A549 (cell line): ENCODE results near the gene YKT6. TPM values are rescaled to one million over a fixed set of nuclear protein-coding genes. Genes with fewer than 3 reads are reported as not detected.
A peak's percentile ranks its signal among the peaks of the same experiment; 100 is the strongest.

Experiments used
- ATAC-seq, 2 experiments: fragments of 200-7000 bp in 1 of 2; fragments of >200 bp in 1 of 2; cut with Nextera tagmentation in 1 of 2; cut with Tn5 transposase in 1 of 2; 3 replicates each; pipeline versions ENCODE4 v1.8.0 to v1.9.1; 2018 to 2020; ENCODE audit warnings: mild to moderate bottlenecking in 1 of 2, moderate library complexity in 1 of 2
- CTCF ChIA-PET: fragments of 300-600 bp; sonication (Branson Sonifier 250); formaldehyde crosslinking; extraction: SDS; loops from one replicate; lab custom pipeline; 2021; ENCODE audit warnings: antibody characterized with exemption, inconsistent platforms; lab: Yijun Ruan, JAX
- POLR2A ChIA-PET: fragments of 350-600 bp; formaldehyde crosslinking; extraction: SDS; loops from one replicate; lab custom pipeline; 2021; ENCODE audit warnings: antibody characterized with exemption, inconsistent platforms; lab: Yijun Ruan, JAX
- DNase-seq, 2 experiments: peaks; one replicate each; pipeline versions ENCODE4 v3.0.0 to v3.0.0-alpha.2; 2011 to 2016; ENCODE audit warnings: low read depth in 1 of 2, low spot score in 1 of 2
- FAIRE-seq: peaks from 2 replicates; lab custom pipeline; 2011; peaks lifted over from hg19 to GRCh38; lab: Jason Lieb, UNC
- H3K27ac ChIP-seq, 2 experiments: fragments of >200 bp; sonication (Bioruptor Twin); formaldehyde crosslinking; 3 replicates each; pipeline ENCODE4 v1.5.1; 2016 to 2017
- H3K4me1 ChIP-seq: fragments of >200 bp; sonication (Bioruptor Twin); formaldehyde crosslinking; 3 replicates; pipeline ENCODE4 v1.6.1; 2016
- H3K4me2 ChIP-seq: fragments of >200 bp; sonication (Bioruptor Twin); formaldehyde crosslinking; 3 replicates; pipeline ENCODE4 v1.6.1; 2016
- H3K4me3 ChIP-seq: fragments of >200 bp; sonication (Bioruptor Twin); formaldehyde crosslinking; 3 replicates; pipeline ENCODE4 v1.5.1; 2016
- H3K9me3 ChIP-seq: fragments of >200 bp; sonication (Bioruptor Twin); formaldehyde crosslinking; 3 replicates; pipeline ENCODE4 v1.6.1; 2016
- ATOH8 ChIP-seq: fragments of 250-450 bp; sonication (Bioruptor Pico); IDR thresholded peaks from 2 replicates; pipeline ENCODE4 v1.5.0; 2020; ENCODE audit warnings: low read depth, mild to moderate bottlenecking, moderate library complexity
- BHLHE40 ChIP-seq: IDR thresholded peaks from 2 replicates; pipeline ENCODE4 v1.6.1; 2012; ENCODE audit warnings: low read depth, low read length, inconsistent platforms
- CTCF ChIP-seq: fragments of >200 bp; sonication (Bioruptor Twin); formaldehyde crosslinking; IDR thresholded peaks from 3 replicates; pipeline ENCODE4 v1.5.1; 2016
- E2F6 ChIP-seq: IDR thresholded peaks from 2 replicates; pipeline ENCODE4 v1.6.1; 2012; ENCODE audit warnings: low read depth, borderline replicate concordance
- EHF ChIP-seq: fragments of 250-450 bp; sonication (Bioruptor Pico); IDR thresholded peaks from 2 replicates; pipeline ENCODE4 v1.5.0; 2020; ENCODE audit warnings: mild to moderate bottlenecking
- FOSB ChIP-seq: fragments of 250-450 bp; sonication (Bioruptor Pico); IDR thresholded peaks from 2 replicates; pipeline ENCODE4 v1.5.0; 2020; ENCODE audit warnings: mild to moderate bottlenecking, moderate library complexity
- FOSL2 ChIP-seq, 2 experiments: fragments of 450-650 bp in 1 of 2; fragments of >200 bp in 1 of 2; sonication (Bioruptor Twin) in 1 of 2; formaldehyde crosslinking; IDR thresholded peaks; 2 replicates each; pipeline versions ENCODE4 v1.5.0 to v1.6.1; 2016 to 2020; ENCODE audit warnings: mild to moderate bottlenecking in 1 of 2, moderate library complexity in 1 of 2
- FOXS1 ChIP-seq: fragments of 250-450 bp; sonication (Bioruptor Pico); IDR thresholded peaks from 2 replicates; pipeline ENCODE4 v1.5.0; 2020; ENCODE audit warnings: mild to moderate bottlenecking, moderate library complexity
- HMGXB4 ChIP-seq: fragments of 250-450 bp; sonication (Bioruptor Pico); IDR thresholded peaks from 2 replicates; pipeline ENCODE4 v1.5.0; 2021; ENCODE audit warnings: mild to moderate bottlenecking, moderate library complexity, borderline replicate concordance
- JUN ChIP-seq, 2 experiments: fragments of >200 bp; sonication (Bioruptor Twin); formaldehyde crosslinking; IDR thresholded peaks; 2 replicates in 1 of 2; 3 replicates in 1 of 2; pipeline ENCODE4 v1.6.1; 2016 to 2017
- KDM1A ChIP-seq: fragments of 200-600 bp; sonication (generic); IDR thresholded peaks from 2 replicates; pipeline ENCODE4 v1.6.1; 2016; ENCODE audit warnings: low read depth, mild to moderate bottlenecking
- KDM5A ChIP-seq: fragments of 200-600 bp; sonication (generic); IDR thresholded peaks from 2 replicates; pipeline ENCODE4 v1.6.1; 2016; ENCODE audit warnings: antibody characterized with exemption, mild to moderate bottlenecking
- MAFK ChIP-seq: fragments of 450-650 bp; IDR thresholded peaks from 2 replicates; pipeline ENCODE4 v1.6.1; 2014; ENCODE audit not compliant: partially characterized antibody
- MAX ChIP-seq: IDR thresholded peaks from 2 replicates; pipeline ENCODE4 v1.6.1; 2012
- MAZ ChIP-seq: fragments of 150-350 bp; IDR thresholded peaks from 2 replicates; pipeline ENCODE4 v1.6.1; 2014; ENCODE audit warnings: antibody characterized with exemption, low read depth, low read length, borderline replicate concordance
- MYC ChIP-seq: IDR thresholded peaks from 2 replicates; pipeline ENCODE4 v1.6.1; 2012; ENCODE audit warnings: mild to moderate bottlenecking, inconsistent platforms, low read length, improper control_type of control experiment, borderline replicate concordance
- NFE2L2 ChIP-seq: fragments of 150-350 bp; conservative IDR thresholded peaks from 2 replicates; pipeline ENCODE4 v1.6.1; 2014; ENCODE audit warnings: low read length
- PBX3 ChIP-seq: IDR thresholded peaks from 2 replicates; pipeline ENCODE4 v1.6.1; 2012
- PHF8 ChIP-seq: fragments of 200-600 bp; sonication (generic); IDR thresholded peaks from 2 replicates; pipeline ENCODE4 v1.6.1; 2016; ENCODE audit warnings: low read depth, mild to moderate bottlenecking, antibody characterized with exemption, moderate library complexity, borderline replicate concordance
- POLR2A ChIP-seq: IDR thresholded peaks from 2 replicates; pipeline ENCODE4 v1.6.1; 2012; ENCODE audit warnings: mild to moderate bottlenecking, low read length
- SMC3 ChIP-seq: fragments of >200 bp; sonication (Bioruptor Twin); formaldehyde crosslinking; IDR thresholded peaks from 3 replicates; pipeline ENCODE4 v1.6.1; 2018; ENCODE audit warnings: inconsistent platforms
- USF2 ChIP-seq: fragments of 450-650 bp; IDR thresholded peaks from 2 replicates; pipeline ENCODE4 v1.6.1; 2014; ENCODE audit warnings: antibody characterized with exemption
- ZFP36 ChIP-seq: fragments of 450-650 bp; IDR thresholded peaks from 2 replicates; pipeline ENCODE4 v1.6.1; 2014; ENCODE audit warnings: borderline replicate concordance; ENCODE audit not compliant: partially characterized antibody
- WGBS: methylation state at CpG from one replicate; pipeline ENCODE4 v1.1.6; 2017; ENCODE audit errors: missing lambda C conversion rate; 5-methylcytosine and 5-hydroxymethylcytosine counted together
- polyA minus RNA-seq: library from RNA; depleted of rRNA, polyadenylated mRNA; stranded (reverse); fragments of >200 nt; gene quantifications from 2 replicates; pipeline ENCODE4 v1.2.3, GENCODE V29; 2011; rRNA and poly(A)+ RNA removed
- polyA plus RNA-seq, 4 experiments: library from polyadenylated mRNA; depleted of rRNA in 3 of 4; stranded (reverse); fragments of >200 nt; fragmentation: RNase III in 1 of 4; extraction: RNeasy Plus Mini Kit Qiagen cat#74134 plus additional on column Dnase treatment in 1 of 4; gene quantifications; 2 replicates in 3 of 4; 3 replicates in 1 of 4; pipeline ENCODE4 v1.2.3, GENCODE V29; 2011 to 2017
- TF ChIP-seq, protein P1 (sequence below): fragments of >200 bp; sonication (Bioruptor Twin); formaldehyde crosslinking; IDR thresholded peaks from 3 replicates; pipeline ENCODE4 v1.6.1; 2016

The YKT6 gene
- polyA plus RNA-seq (2011; rRNA removed) (113 and 142 TPM in 2 replicates), polyA plus RNA-seq (2017; fragmentation: RNase III; extraction: RNeasy Plus Mini Kit Qiagen cat#74134 plus additional on column Dnase treatment) (130 to 133 TPM (median 130 TPM) in 3 replicates), polyA minus RNA-seq (118 and 131 TPM in 2 replicates)
- polyA plus RNA-seq (2012; cell fraction: cytosol; rRNA removed), result 86.7 and 111 TPM in 2 replicates
- 82.2 and 89.2 TPM in 2 replicates for polyA plus RNA-seq (2012; cell fraction: nucleus; rRNA removed)

DNA sequence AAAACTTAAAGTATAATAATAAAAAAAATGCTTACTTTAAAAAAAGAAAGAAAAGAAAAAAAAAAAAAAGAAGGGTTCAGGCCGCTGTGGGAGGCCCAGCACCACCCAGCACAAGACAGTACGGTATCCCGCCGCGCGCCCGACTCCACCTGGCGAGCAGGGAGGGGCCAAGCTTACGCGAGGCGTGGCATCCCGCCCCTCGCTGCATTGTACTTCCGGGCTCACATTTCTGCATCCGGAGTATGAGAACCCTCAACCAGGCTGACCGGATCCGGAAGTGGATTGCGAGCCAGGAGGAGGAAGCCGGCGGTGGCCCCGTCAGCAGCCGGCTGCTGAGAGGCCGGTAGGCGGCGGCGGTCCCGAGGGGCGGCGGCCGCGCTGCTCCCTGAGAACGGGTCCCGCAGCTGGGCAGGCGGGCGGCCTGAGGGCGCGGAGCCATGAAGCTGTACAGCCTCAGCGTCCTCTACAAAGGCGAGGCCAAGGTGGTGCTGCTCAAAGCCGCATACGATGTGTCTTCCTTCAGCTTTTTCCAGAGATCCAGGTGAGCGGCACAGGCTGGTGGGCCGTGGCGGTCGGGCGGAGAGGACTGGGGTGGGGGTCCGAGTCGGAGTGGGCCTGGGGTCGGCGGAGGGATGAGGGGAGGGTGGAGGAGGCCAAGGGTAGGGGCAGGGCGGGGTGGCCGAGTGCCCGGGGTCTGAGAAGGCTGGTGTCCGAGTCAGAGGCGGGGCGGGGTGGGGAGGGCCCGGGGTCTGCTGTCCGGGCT, at the start of gene YKT6:
YKT6 (plus strand) TSS at position 280 of the 763 bp plus-strand sequence; CDS start at position 438, 158 bp downstream.
- Histone ChIP-seq H3K9me3 (no peaks in the 10 kb centered on the region), H3K4me1 (peaks cover 9% of the 10 kb centered on the region; the same call in 2 of the 3 replicates), H3K27ac (peak within 1 kb of the TSS; percentile 91 to 92), H3K4me3 (peak within 1 kb of the TSS; percentile 72), H3K4me2 (peak within 1 kb of the TSS; percentile 93)
- ChIA-PET POLR2A (interaction anchor here (0.5 to 1.8 kb wide), 6 partner anchors 14 to 373 kb away, joined by 3 to 5 read pairs (median 4); partner anchors contain the start of genes DBNL, DDX56 and POLD2), CTCF (interaction anchor here (0.8 to 2.4 kb wide), 10 partner anchors 12 to 129 kb away, joined by 3 to 6 read pairs (median 4); partner anchors contain the start of gene GCK)
- ATAC-seq (peak; percentile 99 to 100), FAIRE-seq (peak; percentile 96), DNase-seq (peak; percentile 96 to 100)
- TF ChIP-seq NFE2L2, result no peak
- TF ChIP-seq MAX, result peak; percentile 82
- no peak for TF ChIP-seq KDM1A
- TF ChIP-seq BHLHE40, result no peak
- 0 out of 2 replicates have a peak, but pooled peaks have one; percentile 25 for TF ChIP-seq MYC
- TF ChIP-seq E2F6, result peak; percentile 63; the same call in 1 of the 2 replicates
- no peak for TF ChIP-seq FOXS1 (CRISPR knock-in tag)
- peak; percentile 96 for TF ChIP-seq PHF8
- TF ChIP-seq, protein P1, sequence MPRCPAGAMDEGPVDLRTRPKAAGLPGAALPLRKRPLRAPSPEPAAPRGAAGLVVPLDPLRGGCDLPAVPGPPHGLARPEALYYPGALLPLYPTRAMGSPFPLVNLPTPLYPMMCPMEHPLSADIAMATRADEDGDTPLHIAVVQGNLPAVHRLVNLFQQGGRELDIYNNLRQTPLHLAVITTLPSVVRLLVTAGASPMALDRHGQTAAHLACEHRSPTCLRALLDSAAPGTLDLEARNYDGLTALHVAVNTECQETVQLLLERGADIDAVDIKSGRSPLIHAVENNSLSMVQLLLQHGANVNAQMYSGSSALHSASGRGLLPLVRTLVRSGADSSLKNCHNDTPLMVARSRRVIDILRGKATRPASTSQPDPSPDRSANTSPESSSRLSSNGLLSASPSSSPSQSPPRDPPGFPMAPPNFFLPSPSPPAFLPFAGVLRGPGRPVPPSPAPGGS, result peak; percentile 76; the same call in 1 of the 3 replicates
- TF ChIP-seq EHF (CRISPR knock-in tag), result no peak
- no peak for TF ChIP-seq ATOH8
- TF ChIP-seq PBX3, result peak; percentile 19; the same call in 1 of the 2 replicates
- no peak for TF ChIP-seq USF2
- TF ChIP-seq CTCF, result peak; percentile 4; the same call in 2 of the 3 replicates
- peak; percentile 24; the same call in 1 of the 3 replicates for TF ChIP-seq SMC3
- no peak for TF ChIP-seq FOSB (CRISPR knock-in tag)
- no peak for TF ChIP-seq ZFP36
- peak; percentile 60 to 73; a peak in 4 of 5 replicates for TF ChIP-seq JUN (IDR thresholded peaks at IDR 0.05)
- peak; percentile 2 for TF ChIP-seq MAFK
- no peak for TF ChIP-seq FOSL2 (IDR thresholded peaks at IDR 0.05)
- peak; percentile 17; the same call in 1 of the 2 replicates for TF ChIP-seq FOSL2 (CRISPR knock-in tag; IDR thresholded peaks at IDR 0.05)
- no peak for TF ChIP-seq HMGXB4 (CRISPR knock-in tag)
- TF ChIP-seq KDM5A, result 0 out of 2 replicates have a peak, but pooled peaks have one; percentile 27
- TF ChIP-seq MAZ, result no peak
- peak; percentile 83 for TF ChIP-seq POLR2A
- WGBS, result 3% methylated on average over 22 of the region's 58 CpGs
